HepG2 (cell line): Measurements from ENCODE around the gene NEGR1. TPM values are rescaled to one million over a fixed set of nuclear protein-coding genes. Genes with fewer than 3 reads are reported as not detected.

Source experiments
- ATAC-seq: fragments of 200-7000 bp; cut with Tn5 transposase; 3 replicates; pipeline ENCODE4 v1.9.1; 2020; ENCODE audit warnings: mild to moderate bottlenecking, moderate library complexity
- BruUV-seq: library from RNA; stranded (reverse); fragments of 400-500 nt; replicated peaks from 2 replicates; lab custom pipeline; 2021; lab: Mats Ljungman, UMichigan
- CTCF ChIA-PET: fragments of 300-600 bp; formaldehyde crosslinking; extraction: SDS; loops from one replicate; lab custom pipeline; 2021; ENCODE audit warnings: low total read pairs, inconsistent platforms, low intra/inter-chr PET ratio; lab: Yijun Ruan, JAX
- POLR2A ChIA-PET: fragments of 350-600 bp; sonication (Branson Sonifier 250); formaldehyde crosslinking; loops from one replicate; lab custom pipeline; 2020; ENCODE audit warnings: antibody characterized with exemption, inconsistent platforms; lab: Yijun Ruan, JAX
- DNase-seq: peaks from one replicate; pipeline ENCODE4 v3.0.0-alpha.2; 2015; ENCODE audit warnings: low spot score
- FAIRE-seq: peaks from 3 replicates; lab custom pipeline; 2011; peaks lifted over from hg19 to GRCh38; lab: Jason Lieb, UNC
- H2AFZ ChIP-seq: one replicate; pipeline ENCODE4 v1.6.1; 2011; ENCODE audit warnings: low read length, inconsistent platforms
- H3K27ac ChIP-seq: fragments of 300-600 bp; 3 replicates; pipeline ENCODE4 v1.8.0; 2011; ENCODE audit warnings: mixed run types, mild to moderate bottlenecking, mixed read lengths, low read length, inconsistent platforms; ENCODE audit not compliant: insufficient read depth; ENCODE audit errors: extremely low read length
- H3K27me3 ChIP-seq, 2 experiments: fragments of 200-600 bp in 1 of 2; 2 replicates in 1 of 2; 3 replicates in 1 of 2; pipeline versions ENCODE4 v1.6.0 to v1.8.0; 2011; ENCODE audit warnings: low read length in 2 of 2, mild to moderate bottlenecking in 2 of 2, moderate library complexity in 2 of 2, inconsistent platforms in 1 of 2; ENCODE audit not compliant: insufficient read depth in 2 of 2, control insufficient read depth in 1 of 2
- H3K36me3 ChIP-seq, 2 experiments: fragments of 200-600 bp in 1 of 2; replicated peaks in 1 of 2; 2 replicates in 1 of 2; 3 replicates in 1 of 2; pipeline versions ENCODE4 v1.5.1 to v1.8.0; 2011; ENCODE audit warnings: low read length in 2 of 2, inconsistent platforms in 1 of 2; ENCODE audit not compliant: insufficient read depth in 2 of 2, control insufficient read depth in 1 of 2
- H3K4me1 ChIP-seq: 2 replicates; pipeline ENCODE4 v1.5.1; 2012; ENCODE audit warnings: low read length, inconsistent platforms; ENCODE audit not compliant: insufficient read depth
- H3K4me2 ChIP-seq: 2 replicates; pipeline ENCODE4 v1.6.0; 2011; ENCODE audit warnings: low read depth, low read length, inconsistent platforms
- H3K4me3 ChIP-seq, 3 experiments: fragments of 200-600 bp in 1 of 3; sonication (generic), shearing (Covaris generic) in 1 of 3; replicated peaks in 1 of 3; 2 replicates each; pipeline ENCODE4 v1.5.1; 2011 to 2016; ENCODE audit warnings: low read length in 3 of 3, inconsistent platforms in 2 of 3, low read depth in 2 of 3, mild to moderate bottlenecking in 2 of 3, control low read depth in 1 of 3, mixed read lengths in 1 of 3; ENCODE audit not compliant: insufficient read depth in 1 of 3
- H3K79me2 ChIP-seq: one replicate; pipeline ENCODE4 v1.6.1; 2011; ENCODE audit warnings: low read length, inconsistent platforms; ENCODE audit not compliant: insufficient read depth
- H3K9ac ChIP-seq: 2 replicates; pipeline ENCODE4 v1.6.0; 2011; ENCODE audit warnings: mild to moderate bottlenecking, low read depth, low read length, inconsistent platforms; ENCODE audit not compliant: insufficient read depth
- H3K9me3 ChIP-seq: 2 replicates; pipeline ENCODE4 v1.5.1; 2012; ENCODE audit warnings: mild to moderate bottlenecking, low read length
- H4K20me1 ChIP-seq: 2 replicates; pipeline ENCODE4 v1.6.0; 2011; ENCODE audit warnings: inconsistent platforms, mild to moderate bottlenecking, low read length, moderate library complexity; ENCODE audit not compliant: insufficient read depth
- BRD4 ChIP-seq: sonication (generic); formaldehyde crosslinking; IDR thresholded peaks from 2 replicates; pipeline ENCODE4 v1.4.0; 2020; ENCODE audit warnings: missing genetic modification reagents
- CCAR2 ChIP-seq: fragments of 200-400 bp; formaldehyde crosslinking; optimal IDR thresholded peaks from 2 replicates; pipeline ENCODE3; 2018; ENCODE audit warnings: low read depth, mild to moderate bottlenecking, low read length, moderate library complexity
- CHD2 ChIP-seq: IDR thresholded peaks from 2 replicates; pipeline ENCODE4 v1.6.1; 2011; ENCODE audit warnings: low read depth, low read length, improper control_type of control experiment
- FOXA3 ChIP-seq: IDR thresholded peaks from 2 replicates; pipeline ENCODE4 v1.6.1; 2016; ENCODE audit warnings: missing genetic modification reagents, missing compliant biosample characterization
- NFE2 ChIP-seq: sonication (generic); formaldehyde crosslinking; IDR thresholded peaks from 2 replicates; pipeline ENCODE4 v1.4.0; 2020; ENCODE audit warnings: missing genetic modification reagents
- PITX1 ChIP-seq: sonication (generic); formaldehyde crosslinking; IDR thresholded peaks from 2 replicates; pipeline ENCODE4 v1.5.1; 2020; ENCODE audit warnings: mild to moderate bottlenecking, missing genetic modification reagents
- RARA ChIP-seq: IDR thresholded peaks from 2 replicates; pipeline ENCODE4 v1.6.1; 2016; ENCODE audit warnings: missing genetic modification reagents, missing compliant biosample characterization
- REL ChIP-seq: sonication (generic); formaldehyde crosslinking; conservative IDR thresholded peaks from 2 replicates; pipeline ENCODE4 v1.8.0; 2022; ENCODE audit warnings: mild to moderate bottlenecking, missing genetic modification reagents, moderate library complexity
- SAFB2 ChIP-seq: sonication (generic); formaldehyde crosslinking; IDR thresholded peaks from 2 replicates; pipeline ENCODE4 v1.5.1; 2020; ENCODE audit warnings: missing genetic modification reagents, low read depth, mild to moderate bottlenecking, borderline replicate concordance
- ZNF10 ChIP-seq: sonication (generic); formaldehyde crosslinking; IDR thresholded peaks from 2 replicates; pipeline ENCODE4 v1.4.0; 2020; ENCODE audit warnings: mild to moderate bottlenecking, low read depth, missing genetic modification reagents, borderline replicate concordance
- ZNF17 ChIP-seq: sonication (generic); formaldehyde crosslinking; IDR thresholded peaks from 2 replicates; pipeline ENCODE4 v1.5.0; 2020; ENCODE audit warnings: mild to moderate bottlenecking, missing genetic modification reagents
- ZNF605 ChIP-seq: sonication (generic); formaldehyde crosslinking; IDR thresholded peaks from 2 replicates; pipeline ENCODE4 v1.8.0; 2022; ENCODE audit warnings: mild to moderate bottlenecking, missing genetic modification reagents
- in situ Hi-C: cut with HindIII; loops from 2 replicates; pipeline ENCODE4 v1.10.0; 2017; ENCODE audit warnings: low pct_unique_long_range_greater_than_20kb; ENCODE audit not compliant: extremely low pct_ligation_motif_present
- intact Hi-C: fragments of 100-400 bp; cut with micrococcal nuclease; formaldehyde crosslinking; loops from one replicate; pipeline ENCODE4 v1.10.0; 2022; ENCODE audit not compliant: unreplicated experiment
- polyA plus RNA-seq, 8 experiments: library from polyadenylated mRNA; depleted of rRNA in 3 of 8; stranded (reverse) in 7 of 8; unstranded in 1 of 8; fragments of >200 nt; fragmentation: Illumina TruSeq in 4 of 8; extraction: Trizol in 4 of 8; gene quantifications; 2 replicates each; pipeline versions ENCODE4 v1.2.1 to v1.2.3, GENCODE V29; 2011 to 2016; ENCODE audit warnings: low read depth in 4 of 8, missing spikeins in 1 of 8, mixed read lengths in 1 of 8; ENCODE audit not compliant: insufficient read depth in 1 of 8
- total RNA-seq, 5 experiments: library from RNA; depleted of rRNA; stranded (reverse); fragments of >200 nt; fragmentation: Illumina TruSeq; extraction: Trizol; gene quantifications; 2 replicates each; pipeline ENCODE4 v1.2.3, GENCODE V29; 2016; ENCODE audit warnings: low read depth in 1 of 5
- TF ChIP-seq, protein P1 (sequence below): IDR thresholded peaks from 2 replicates; pipeline ENCODE4 v1.6.1; 2016
- TF ChIP-seq, protein P2 (sequence below): sonication (generic); formaldehyde crosslinking; IDR thresholded peaks from 2 replicates; pipeline ENCODE4 v1.4.0; 2020; ENCODE audit warnings: mild to moderate bottlenecking, missing genetic modification reagents
- TF ChIP-seq, protein P3 (sequence below): sonication (generic); formaldehyde crosslinking; IDR thresholded peaks from 2 replicates; pipeline ENCODE4 v1.9.0; 2021; ENCODE audit warnings: missing genetic modification reagents, borderline replicate concordance
- TF ChIP-seq, protein P4 (sequence below): sonication (generic); formaldehyde crosslinking; IDR thresholded peaks from 2 replicates; pipeline ENCODE4 v1.4.0; 2020; ENCODE audit warnings: missing genetic modification reagents, mild to moderate bottlenecking, borderline replicate concordance
- TF ChIP-seq, protein P5 (sequence below): sonication (generic); formaldehyde crosslinking; conservative IDR thresholded peaks from 2 replicates; pipeline ENCODE4 v1.8.0; 2022; ENCODE audit warnings: mild to moderate bottlenecking, moderate library complexity, missing genetic modification reagents

Gene NEGR1
- total and polyA plus RNA-seq, 2 of the 13 experiments (the other 11 are each of a cell fraction or from before 2014, with no cell fraction given) = not detected

DNA sequence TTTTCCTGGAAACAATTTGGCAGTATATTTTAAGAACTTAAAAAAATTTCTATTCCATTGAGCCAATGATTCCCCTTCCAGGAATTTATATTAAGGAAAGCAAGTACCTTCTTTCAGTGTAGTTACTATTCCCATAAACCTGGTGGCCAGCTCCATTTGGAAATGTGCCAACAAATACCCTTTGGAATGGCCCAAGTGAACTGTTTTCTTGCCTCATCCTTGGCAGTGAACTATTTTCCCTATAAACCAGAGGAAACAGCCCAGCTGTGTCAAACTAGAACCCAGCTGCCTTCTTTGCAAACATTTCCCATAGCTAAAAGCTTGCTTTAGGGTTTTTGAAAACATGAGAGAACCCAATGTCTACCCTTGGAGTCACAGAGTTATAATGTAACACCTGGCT, 496.9 kb downstream of the NEGR1 start:
- intact Hi-C loops (no loop called here), in situ Hi-C loops (no loop called here)
- no peak overlapping the region for H2AFZ ChIP-seq
- H3K9me3 ChIP-seq = peaks cover 23% of the 10 kb centered on the region
- no peak overlapping the region for H3K9ac ChIP-seq
- ATAC-seq (no peak), DNase-seq (no peak), FAIRE-seq (no peak)
- no peaks in the 10 kb centered on the region for H3K27me3 ChIP-seq
- no peaks in the 10 kb centered on the region for H3K36me3 ChIP-seq
- no peak overlapping the region for H3K4me3 ChIP-seq
- H3K27ac ChIP-seq = no peak overlapping the region
- H4K20me1 ChIP-seq = no peaks in the 10 kb centered on the region
- H3K4me1 ChIP-seq = no peaks in the 10 kb centered on the region
- H3K4me2 ChIP-seq = no peak overlapping the region
- ChIA-PET CTCF (no interaction called here), POLR2A (no interaction called here)
- no peaks in the 10 kb centered on the region for H3K79me2 ChIP-seq
- no TSS peak for BruUV-seq
- TF ChIP-seq, protein P1, sequence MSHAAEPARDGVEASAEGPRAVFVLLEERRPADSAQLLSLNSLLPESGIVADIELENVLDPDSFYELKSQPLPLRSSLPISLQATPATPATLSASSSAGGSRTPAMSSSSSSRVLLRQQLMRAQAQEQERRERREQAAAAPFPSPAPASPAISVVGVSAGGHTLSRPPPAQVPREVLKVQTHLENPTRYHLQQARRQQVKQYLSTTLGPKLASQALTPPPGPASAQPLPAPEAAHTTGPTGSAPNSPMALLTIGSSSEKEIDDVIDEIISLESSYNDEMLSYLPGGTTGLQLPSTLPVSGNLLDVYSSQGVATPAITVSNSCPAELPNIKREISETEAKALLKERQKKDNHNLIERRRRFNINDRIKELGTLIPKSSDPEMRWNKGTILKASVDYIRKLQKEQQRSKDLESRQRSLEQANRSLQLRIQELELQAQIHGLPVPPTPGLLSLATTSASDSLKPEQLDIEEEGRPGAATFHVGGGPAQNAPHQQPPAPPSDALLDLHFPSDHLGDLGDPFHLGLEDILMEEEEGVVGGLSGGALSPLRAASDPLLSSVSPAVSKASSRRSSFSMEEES (CRISPR knock-in tag) = no peak
- TF ChIP-seq CCAR2 (no peak), PITX1 (CRISPR knock-in tag) (no peak), ZNF17 (CRISPR knock-in tag) (no peak), RARA (CRISPR knock-in tag) (no peak), ZNF10 (no peak), SAFB2 (CRISPR knock-in tag) (no peak), BRD4 (no peak), NFE2 (CRISPR knock-in tag) (no peak), REL (CRISPR knock-in tag) (no peak), CHD2 (no peak), ZNF605 (no peak), FOXA3 (CRISPR knock-in tag) (no peak)
- TF ChIP-seq, protein P2, sequence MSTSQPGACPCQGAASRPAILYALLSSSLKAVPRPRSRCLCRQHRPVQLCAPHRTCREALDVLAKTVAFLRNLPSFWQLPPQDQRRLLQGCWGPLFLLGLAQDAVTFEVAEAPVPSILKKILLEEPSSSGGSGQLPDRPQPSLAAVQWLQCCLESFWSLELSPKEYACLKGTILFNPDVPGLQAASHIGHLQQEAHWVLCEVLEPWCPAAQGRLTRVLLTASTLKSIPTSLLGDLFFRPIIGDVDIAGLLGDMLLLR (CRISPR knock-in tag) = no peak
- TF ChIP-seq, protein P3, sequence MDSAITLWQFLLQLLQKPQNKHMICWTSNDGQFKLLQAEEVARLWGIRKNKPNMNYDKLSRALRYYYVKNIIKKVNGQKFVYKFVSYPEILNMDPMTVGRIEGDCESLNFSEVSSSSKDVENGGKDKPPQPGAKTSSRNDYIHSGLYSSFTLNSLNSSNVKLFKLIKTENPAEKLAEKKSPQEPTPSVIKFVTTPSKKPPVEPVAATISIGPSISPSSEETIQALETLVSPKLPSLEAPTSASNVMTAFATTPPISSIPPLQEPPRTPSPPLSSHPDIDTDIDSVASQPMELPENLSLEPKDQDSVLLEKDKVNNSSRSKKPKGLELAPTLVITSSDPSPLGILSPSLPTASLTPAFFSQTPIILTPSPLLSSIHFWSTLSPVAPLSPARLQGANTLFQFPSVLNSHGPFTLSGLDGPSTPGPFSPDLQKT (CRISPR knock-in tag) = no peak
- TF ChIP-seq, protein P4, sequence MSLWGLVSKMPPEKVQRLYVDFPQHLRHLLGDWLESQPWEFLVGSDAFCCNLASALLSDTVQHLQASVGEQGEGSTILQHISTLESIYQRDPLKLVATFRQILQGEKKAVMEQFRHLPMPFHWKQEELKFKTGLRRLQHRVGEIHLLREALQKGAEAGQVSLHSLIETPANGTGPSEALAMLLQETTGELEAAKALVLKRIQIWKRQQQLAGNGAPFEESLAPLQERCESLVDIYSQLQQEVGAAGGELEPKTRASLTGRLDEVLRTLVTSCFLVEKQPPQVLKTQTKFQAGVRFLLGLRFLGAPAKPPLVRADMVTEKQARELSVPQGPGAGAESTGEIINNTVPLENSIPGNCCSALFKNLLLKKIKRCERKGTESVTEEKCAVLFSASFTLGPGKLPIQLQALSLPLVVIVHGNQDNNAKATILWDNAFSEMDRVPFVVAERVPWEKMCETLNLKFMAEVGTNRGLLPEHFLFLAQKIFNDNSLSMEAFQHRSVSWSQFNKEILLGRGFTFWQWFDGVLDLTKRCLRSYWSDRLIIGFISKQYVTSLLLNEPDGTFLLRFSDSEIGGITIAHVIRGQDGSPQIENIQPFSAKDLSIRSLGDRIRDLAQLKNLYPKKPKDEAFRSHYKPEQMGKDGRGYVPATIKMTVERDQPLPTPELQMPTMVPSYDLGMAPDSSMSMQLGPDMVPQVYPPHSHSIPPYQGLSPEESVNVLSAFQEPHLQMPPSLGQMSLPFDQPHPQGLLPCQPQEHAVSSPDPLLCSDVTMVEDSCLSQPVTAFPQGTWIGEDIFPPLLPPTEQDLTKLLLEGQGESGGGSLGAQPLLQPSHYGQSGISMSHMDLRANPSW (CRISPR knock-in tag) = no peak
- TF ChIP-seq, protein P5, sequence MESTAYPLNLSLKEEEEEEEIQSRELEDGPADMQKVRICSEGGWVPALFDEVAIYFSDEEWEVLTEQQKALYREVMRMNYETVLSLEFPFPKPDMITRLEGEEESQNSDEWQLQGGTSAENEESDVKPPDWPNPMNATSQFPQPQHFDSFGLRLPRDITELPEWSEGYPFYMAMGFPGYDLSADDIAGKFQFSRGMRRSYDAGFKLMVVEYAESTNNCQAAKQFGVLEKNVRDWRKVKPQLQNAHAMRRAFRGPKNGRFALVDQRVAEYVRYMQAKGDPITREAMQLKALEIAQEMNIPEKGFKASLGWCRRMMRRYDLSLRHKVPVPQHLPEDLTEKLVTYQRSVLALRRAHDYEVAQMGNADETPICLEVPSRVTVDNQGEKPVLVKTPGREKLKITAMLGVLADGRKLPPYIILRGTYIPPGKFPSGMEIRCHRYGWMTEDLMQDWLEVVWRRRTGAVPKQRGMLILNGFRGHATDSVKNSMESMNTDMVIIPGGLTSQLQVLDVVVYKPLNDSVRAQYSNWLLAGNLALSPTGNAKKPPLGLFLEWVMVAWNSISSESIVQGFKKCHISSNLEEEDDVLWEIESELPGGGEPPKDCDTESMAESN = no peak
